GM12891 (cell line): ENCODE measurements around the gene ACTR3C.

Experiments
- POLR2A ChIP-seq: IDR thresholded peaks from 2 replicates; pipeline ENCODE4 v1.6.1; 2011; ENCODE audit warnings: low read depth, low read length, control low read depth
- POLR2AphosphoS5 ChIP-seq: IDR thresholded peaks from 2 replicates; pipeline ENCODE4 v1.6.1; 2011; ENCODE audit warnings: low read depth, low read length, control low read depth
- TAF1 ChIP-seq: IDR thresholded peaks from 2 replicates; pipeline ENCODE4 v1.6.1; 2011; ENCODE audit warnings: low read depth, low read length, control low read depth

- TF ChIP-seq POLR2A (no peak), POLR2AphosphoS5 (no peak), TAF1 (no peak)
These were observed 42.5 kb upstream of the ACTR3C start for GRCh38 chr7:150365673-150366398.
